Adipose tissue (tissue), 3 donors: ENCODE data around the gene AGAP3. TPM values are rescaled to one million over a fixed set of nuclear protein-coding genes. Genes with fewer than 3 reads are reported as not detected.

ENCODE experiments used
- H3K27ac ChIP-seq: one replicate; pipeline ENCODE4 v1.5.1; 2013; ENCODE audit warnings: low read depth, low read length
- WGBS, 3 donors: extraction: QIAGEN DNeasy Blood & Tissue Kit; methylation state at CpG; one replicate each; pipeline ENCODE4 v1.1.7; 2013; 5-methylcytosine and 5-hydroxymethylcytosine counted together
- polyA plus RNA-seq, 3 donors: library from polyadenylated mRNA; stranded (reverse); fragments of 200-250 nt; gene quantifications; one replicate each; pipeline ENCODE4 v1.2.3, GENCODE V29; 2013
- donor health status: healthy with polysubstance abuse.
- donor health status: Bipolar disorder and iron deficiency.
- donor health status: healthy.

AGAP3 gene
- polyA plus RNA-seq, 3 donors, result 35.9 to 67.0 (median 51.9) TPM

DNA sequence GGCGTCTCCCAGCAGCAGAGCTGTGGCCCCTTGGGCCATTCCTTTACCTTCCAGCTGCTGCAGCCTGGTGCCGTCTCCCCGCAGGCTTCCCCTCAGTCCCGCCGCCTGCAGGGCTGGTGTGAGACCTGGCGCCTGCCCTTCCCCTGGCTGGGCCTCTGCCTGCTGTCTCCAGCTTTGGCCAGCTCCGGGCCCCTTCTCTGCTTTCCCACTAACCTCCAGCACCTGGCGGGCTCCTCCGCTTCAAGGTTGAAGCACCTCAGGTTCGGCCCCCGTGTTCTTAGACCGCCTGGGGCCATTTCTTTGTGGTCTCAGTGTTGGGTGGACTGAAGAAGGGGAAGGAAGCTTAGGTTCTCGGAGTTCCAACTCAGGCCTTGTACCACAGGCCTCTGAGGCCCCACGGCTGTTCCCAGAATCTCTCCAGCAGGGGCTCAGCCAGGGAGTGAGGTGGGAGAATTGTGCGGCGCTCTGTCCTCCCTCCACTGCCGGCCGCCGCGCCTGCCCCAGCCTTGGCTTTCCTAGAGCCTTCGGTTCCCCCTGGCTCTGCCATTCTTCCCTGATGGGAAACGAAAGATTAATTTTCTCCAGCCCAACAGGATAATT, 50.9 kb downstream of the AGAP3 start:
- H3K27ac ChIP-seq, result no peak overlapping the region
- WGBS, 3 donors, result 86 to 88% (median 87%) methylated on average over 22 of the region's 22 CpGs

DNA sequence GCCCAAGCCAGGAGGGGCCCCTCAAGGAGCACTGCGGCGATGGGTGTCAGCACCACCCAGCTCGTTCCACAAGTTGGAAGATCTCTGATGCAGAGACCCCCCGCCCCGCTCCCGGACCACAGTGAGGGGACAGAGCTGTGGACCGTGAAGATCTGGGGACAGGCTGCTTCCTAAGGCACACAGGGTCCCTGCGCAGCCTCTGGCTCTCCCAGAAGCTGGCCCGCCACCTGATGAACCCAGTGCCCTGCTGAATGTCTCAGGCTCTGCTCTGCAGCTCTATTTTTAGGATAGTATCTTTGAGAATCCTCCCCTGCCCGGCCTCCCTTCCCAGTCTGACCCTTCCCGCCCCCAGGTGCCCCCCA, 51.5 kb downstream of the AGAP3 start:
- WGBS, 3 donors, result 89 to 94% (median 92%) methylated on average over 11 of the region's 11 CpGs
- no peak overlapping the region for H3K27ac ChIP-seq

DNA sequence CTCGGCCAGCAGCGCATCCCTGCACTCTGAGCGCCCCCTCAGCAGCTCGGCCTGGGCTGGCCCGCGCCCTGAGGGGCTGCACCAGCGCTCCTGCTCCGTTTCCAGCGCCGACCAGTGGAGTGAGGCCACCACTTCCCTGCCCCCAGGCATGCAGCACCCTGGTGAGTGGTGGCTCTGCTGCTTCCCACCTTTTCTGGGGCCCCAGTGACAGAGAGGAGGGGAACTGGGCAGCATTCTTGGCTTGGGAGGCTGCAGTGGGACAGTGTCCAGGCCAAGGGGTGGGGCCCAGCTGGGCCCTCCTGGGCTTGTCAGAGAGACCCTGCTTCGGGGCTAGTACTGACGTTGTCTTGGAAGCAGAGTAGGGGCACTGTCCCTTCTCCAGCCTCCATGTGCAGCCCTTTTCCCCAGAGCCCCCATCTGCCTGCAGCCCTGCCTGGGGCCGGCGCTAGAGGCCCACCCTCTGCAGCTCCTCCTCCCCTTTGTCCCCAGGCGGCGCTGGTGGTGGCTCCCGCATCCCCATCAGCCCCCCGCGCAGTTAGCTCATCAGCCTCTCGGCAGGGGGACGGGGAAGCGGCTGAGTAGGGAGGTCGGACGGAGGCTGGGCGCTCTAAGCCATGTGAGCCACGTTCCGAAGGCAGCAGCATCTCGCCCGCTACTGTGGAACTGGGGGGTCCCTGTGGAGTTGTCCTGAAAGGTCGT, 52.0 kb downstream of the AGAP3 start:
- no peak overlapping the region for H3K27ac ChIP-seq
- 85 to 90% (median 87%) methylated on average over 29 to 30 of the region's 30 CpGs for WGBS, 3 donors

DNA sequence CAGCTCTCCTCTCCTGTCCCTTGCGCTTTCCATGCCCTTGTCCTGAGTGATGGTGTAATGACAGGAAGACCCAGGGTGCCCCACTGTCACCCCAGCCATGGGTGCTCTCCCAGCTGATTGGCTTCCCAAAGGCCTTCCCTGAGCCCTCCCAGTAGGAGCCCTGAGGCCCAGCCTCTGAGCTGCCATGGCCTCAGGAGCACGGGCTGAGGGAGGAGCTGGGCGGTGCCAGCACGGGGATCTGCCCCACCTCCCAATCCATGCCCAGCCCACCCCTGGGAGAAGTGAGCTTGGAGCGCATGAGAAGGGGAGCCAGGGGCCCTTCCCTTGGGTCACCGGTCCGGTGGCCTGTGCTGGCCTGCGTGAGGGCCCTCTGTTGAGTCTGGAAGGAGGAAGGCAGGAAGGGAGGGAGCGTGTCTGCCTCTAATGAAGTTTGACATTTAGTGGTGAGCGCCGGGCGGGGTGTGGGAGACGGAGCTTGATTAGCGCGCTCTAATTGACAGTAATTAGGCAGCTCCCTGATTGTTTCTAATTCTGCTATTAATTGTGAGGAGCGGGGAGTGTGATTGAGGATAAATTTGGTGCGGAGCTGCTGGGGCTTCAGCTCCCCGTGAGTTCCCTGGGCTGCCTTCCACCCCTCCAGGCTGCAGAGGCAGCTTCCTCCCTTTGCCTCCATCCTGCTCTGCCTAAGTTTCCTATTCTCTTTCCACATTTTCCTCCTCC, 53.0 kb downstream of the AGAP3 start:
- 87 to 90% (median 89%) methylated on average over 17 to 18 of the region's 18 CpGs for WGBS, 3 donors
- H3K27ac ChIP-seq, result no peak overlapping the region

DNA sequence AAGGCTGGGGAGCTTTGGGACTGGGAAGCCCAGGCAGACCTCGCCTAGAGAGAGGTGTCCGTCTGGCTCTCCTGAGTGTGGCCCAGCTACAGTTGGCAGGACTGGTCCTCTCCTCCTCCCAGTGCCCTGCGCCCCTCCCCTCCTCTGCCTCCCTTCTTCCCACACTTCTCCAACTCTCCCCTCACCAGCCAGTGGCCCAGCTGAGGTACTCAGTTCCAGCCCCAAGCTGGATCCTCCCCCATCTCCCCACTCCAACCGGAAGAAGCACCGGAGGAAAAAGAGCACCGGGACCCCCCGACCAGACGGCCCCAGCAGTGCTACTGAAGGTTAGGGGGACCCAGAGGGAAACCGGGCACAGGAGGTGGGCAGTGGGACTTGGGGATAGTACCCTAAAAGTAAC, 53.5 kb downstream of the AGAP3 start:
- 87 to 93% (median 89%) methylated on average over 9 of the region's 9 CpGs for WGBS, 3 donors
- H3K27ac ChIP-seq, result no peak overlapping the region

DNA sequence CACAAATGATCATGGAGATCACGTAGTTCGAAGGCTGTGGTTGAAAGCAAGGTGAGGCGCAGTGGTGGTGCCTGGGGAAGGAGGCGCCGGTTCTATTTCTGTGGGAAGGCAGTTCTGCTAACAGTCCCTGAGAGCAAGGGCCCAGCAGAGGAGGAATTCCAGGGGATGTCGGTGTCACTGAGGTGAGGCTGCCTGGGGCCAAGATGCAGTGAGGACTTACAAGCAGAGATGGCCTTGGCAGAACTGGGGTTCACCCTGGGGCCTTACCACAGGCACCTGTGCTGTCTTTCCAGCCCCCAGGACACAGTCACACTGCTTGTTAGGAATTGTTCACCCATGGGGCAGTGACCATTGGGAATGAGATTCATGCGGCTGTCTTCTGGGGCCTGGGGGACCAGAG, 54.6 kb downstream of the AGAP3 start:
- 96 to 98% (median 97%) methylated on average over 7 of the region's 7 CpGs for WGBS, 3 donors
- no peak overlapping the region for H3K27ac ChIP-seq

DNA sequence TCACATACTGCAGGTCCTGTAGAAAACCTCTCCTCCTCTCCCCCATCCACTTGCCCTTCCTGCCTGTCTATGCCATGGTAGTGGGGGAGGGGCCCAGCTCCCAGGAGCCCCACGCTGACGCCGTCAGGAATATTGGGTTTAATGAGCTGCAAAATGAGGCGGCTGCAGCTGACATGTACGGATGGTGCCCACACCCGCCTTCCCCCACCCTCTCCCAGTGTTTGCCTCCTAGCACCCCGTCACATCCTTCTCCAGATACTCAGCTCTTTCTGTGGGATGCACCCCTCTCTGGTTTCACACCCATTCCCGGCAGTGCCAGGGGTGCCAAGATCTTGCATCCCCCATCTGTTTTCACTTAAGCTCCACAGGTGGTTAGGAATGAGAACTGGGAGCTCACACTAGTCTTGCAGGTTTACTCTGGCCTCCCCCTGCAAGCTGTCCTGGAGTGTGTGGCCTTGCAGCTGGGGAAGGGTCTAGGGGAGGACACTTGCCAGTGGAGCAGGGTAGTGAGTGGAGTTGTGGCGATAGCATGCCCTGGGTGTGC, 55.1 kb downstream of the AGAP3 start:
- WGBS, 3 donors, result 87 to 92% (median 88%) methylated on average over 9 of the region's 9 CpGs
- no peak overlapping the region for H3K27ac ChIP-seq

DNA sequence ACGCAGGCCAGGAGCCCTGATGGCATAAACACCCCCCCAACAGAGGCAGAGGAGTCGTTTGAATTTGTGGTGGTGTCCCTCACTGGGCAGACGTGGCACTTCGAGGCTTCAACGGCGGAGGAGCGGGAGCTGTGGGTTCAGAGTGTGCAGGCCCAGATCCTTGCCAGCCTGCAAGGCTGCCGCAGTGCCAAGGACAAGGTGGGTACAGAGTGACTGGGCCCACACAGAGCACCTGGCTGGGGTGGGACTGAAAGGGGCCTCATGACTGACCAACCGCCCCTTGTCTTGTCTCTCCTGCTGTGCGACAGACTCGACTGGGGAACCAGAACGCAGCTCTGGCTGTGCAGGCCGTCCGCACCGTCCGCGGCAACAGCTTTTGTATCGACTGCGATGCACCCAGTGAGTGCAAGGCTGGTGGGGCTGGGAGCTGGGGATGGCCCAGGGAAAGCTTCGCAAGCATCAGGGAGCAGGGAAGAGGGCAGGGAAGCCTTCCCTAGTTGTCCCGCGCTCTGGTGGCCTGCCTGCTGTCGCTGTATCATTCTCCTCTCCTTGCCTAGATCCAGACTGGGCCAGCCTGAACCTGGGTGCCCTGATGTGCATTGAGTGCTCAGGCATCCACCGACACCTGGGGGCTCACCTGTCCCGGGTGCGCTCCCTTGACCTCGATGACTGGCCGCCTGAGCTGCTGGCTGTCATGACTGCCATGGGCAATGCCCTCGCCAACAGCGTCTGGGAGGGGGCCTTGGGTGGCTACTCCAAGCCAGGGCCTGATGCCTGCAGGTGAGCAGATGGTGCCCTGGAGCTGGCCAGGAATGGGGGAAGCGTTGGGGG, 55.8 kb downstream of the AGAP3 start:
- WGBS, 3 donors, result 86 to 94% (median 92%) methylated on average over 31 of the region's 31 CpGs
- H3K27ac ChIP-seq, result no peak overlapping the region

DNA sequence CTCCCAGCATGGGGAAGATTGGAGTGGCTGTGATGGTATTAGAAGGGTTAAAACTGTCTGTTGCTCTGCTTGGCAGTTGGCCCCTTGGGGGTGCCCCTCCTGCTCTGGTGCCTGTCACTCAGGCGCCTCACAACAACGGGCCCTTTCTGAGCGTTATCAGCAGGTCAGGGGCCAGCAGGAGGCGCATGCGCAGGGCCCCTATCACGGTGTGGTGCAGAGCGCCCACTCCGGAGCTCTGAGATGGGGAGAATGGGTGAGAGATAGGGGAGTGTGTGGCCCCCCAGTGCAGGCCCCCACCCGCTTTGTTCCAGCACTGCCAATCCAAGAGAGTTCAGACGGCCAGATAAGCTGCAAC, 56.4 kb downstream of the AGAP3 start:
- 53 to 83% (median 76%) methylated on average over 8 to 10 of the region's 10 CpGs for WGBS, 3 donors
- no peak overlapping the region for H3K27ac ChIP-seq

DNA sequence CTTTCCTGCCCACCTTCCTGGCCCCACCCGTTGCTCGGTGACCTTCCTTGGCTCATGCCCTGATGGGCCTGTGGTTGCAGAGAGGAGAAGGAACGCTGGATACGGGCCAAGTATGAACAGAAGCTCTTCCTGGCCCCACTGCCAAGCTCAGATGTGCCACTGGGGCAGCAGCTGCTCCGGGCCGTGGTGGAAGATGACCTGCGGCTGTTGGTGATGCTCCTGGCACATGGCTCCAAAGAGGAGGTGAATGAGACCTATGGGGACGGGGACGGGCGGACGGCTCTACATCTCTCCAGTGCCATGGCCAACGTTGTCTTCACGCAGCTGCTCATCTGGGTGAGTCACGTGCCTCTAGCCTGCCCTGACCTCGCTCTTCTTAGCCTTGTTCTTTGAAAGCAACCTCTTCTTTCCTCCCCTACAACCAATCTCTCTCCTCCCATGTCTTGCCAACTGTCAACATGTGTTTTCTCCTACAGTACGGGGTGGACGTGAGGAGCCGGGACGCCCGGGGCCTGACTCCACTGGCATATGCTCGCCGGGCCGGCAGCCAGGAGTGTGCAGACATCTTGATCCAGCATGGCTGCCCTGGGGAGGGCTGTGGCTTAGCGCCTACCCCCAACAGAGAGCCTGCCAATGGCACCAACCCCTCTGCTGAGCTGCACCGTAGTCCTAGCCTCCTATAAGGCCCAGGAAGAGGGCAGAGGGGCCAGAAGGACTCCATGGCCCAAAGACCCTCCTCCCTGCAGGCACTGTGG, 57.2 kb downstream of the AGAP3 start:
- no peak overlapping the region for H3K27ac ChIP-seq
- WGBS, 3 donors, result 80 to 82% (median 82%) methylated on average over 25 of the region's 25 CpGs

DNA sequence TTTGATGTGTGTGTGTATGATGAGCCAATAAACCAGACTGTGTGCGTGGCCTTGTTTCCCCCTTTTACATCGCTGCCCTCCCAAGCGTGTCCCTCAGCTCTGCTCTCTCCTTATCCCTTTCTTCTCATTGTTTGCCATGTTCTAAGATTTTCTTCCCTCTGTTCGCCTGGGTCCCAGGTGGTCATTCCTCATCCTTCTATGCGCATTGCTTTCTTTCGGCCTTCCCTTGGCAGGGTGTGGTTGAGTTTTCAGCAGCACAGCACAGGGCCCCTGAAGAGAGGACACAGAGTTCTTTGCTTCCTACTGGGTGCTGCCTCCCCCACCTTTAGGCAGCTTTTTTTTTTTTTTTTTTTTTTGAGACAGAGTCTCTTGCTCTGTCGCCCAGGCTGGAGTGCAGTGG, 58.1 kb downstream of the AGAP3 start:
- no peak overlapping the region for H3K27ac ChIP-seq
- WGBS, 3 donors, result 95 to 99% (median 97%) methylated on average over 7 of the region's 7 CpGs

DNA sequence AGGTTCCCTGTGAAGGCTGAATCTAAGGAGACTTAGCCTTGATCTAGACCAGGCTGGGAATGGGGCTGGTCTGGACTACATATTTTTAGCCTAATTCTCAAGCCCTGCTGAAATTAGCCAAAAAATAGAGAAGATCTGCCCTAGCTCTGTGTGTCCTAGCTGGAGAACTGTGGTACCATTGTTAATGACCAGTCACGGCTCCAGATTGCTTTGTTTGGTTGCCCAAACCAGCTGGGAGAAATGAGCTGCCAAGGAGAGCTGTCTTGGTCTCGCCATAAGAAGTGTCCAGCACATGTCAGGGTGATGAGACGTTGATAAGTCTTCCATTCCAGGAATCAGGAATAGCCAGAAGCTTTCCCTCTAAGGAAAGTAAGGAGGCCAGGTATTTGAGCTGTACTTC, 60.5 kb downstream of the AGAP3 start:
- 56 to 80% (median 74%) methylated on average over 3 of the region's 3 CpGs for WGBS, 3 donors
- no peak overlapping the region for H3K27ac ChIP-seq

DNA sequence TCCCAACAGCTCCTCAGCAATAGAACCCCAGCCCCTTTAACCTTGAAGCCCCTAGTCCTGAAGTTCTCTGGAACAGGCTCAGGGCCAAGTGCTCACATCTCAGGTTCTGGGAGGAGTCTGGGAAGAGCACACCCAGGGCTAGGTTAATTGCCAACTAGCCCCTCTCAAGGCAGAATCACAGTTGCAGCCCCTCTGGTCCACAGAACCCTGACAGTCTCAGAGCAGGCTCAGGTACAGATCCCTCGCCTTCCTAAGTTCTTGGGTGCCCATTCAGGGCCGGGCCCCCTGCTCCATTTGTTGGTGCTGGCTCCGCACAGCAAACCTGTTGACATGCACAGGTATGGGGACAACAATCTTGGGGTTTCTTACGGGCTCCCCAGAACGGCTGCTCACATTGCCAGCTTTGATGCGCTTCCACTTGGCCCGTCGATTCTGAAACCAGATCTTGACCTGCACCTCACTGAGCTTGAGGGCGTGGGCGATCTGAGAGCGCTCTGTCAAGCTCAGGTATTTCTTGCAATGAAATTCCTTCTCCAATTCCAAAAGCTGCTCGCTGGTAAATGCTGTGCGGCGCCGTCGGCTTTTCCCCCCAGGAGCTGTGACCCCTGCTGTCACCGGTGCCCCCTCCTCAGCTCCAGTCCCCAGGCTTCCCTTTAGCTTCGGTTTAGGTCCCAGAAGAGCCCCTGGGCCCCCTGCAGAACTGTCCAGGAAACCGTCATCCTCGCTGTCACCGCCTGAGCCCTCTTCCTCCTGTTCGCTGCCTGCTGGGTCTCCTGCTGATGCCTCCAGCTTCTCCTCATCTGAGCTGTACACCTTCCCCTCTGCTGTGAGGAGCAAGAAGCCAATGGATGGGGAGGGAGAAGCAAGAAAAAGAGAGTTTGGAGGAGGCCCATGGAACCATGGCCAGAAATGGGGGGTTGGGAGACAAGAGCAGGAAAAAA, 62.3 kb downstream of the AGAP3 start:
- 55 to 63% (median 57%) methylated on average over 22 of the region's 22 CpGs for WGBS, 3 donors
- no peak overlapping the region for H3K27ac ChIP-seq

DNA sequence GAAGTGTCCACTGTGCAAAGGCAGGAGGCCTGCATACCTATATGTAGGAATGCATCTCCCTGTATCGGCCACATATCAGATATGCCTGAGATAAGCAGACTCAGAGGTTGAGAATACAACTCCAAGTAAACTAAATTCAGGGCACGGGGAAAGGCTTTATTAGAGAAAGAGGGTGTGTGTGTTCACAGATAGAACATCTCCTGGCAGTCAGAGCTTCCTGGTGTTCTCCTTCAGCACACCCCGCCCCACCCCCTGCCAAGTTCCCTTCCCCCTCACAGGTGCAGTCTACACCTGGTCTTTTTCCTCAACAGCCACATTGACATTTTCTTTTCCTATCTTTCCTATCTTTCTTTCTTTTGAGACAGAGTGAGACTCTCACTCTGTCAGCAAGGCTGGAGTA, 64.1 kb downstream of the AGAP3 start:
- no peak overlapping the region for H3K27ac ChIP-seq
- WGBS, 3 donors, result 57 to 78% (median 67%) methylated on average over 3 of the region's 3 CpGs

DNA sequence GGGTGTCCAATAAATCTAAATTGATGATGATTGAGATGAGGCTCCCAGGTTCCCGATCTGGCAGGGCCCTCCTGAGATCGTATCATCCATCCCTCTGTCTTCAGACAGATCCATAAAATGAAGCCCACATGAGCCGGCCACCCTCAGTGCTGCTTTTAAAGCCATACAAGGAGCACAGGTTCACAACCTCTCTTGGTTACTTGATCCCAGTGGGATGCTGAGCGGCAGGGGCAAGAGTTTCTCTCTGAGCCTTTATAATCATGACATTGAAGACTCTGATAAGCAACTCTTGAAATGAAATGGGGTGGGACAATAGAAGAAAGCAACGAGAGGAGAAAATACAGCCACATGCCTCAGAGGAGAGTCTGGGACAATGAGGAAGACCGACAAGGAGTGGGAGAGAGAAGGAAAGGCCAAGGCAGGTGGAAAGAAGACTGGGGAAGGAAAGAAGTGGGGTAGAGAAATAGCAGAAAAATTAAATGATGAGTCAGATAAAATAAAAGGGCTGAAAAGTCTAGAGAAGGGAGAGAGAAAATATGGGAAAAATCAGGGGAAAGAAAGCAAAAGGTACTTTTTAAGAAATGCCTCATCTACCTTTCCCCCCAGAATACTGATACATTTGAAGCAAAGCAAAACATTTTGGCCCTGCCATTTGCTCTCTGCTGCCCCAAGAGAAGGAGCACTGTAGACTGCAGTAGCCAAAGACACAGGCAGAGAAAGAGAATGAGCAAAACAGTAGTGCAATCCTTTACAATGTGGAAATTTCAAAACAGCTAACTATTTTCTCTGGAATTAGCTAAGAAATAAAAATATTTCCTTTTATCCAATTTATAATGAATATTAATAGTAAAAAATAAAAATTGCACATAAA, 66.6 kb downstream of the AGAP3 start:
- 55 to 61% (median 56%) methylated on average over 6 of the region's 6 CpGs for WGBS, 3 donors
- no peak overlapping the region for H3K27ac ChIP-seq

DNA sequence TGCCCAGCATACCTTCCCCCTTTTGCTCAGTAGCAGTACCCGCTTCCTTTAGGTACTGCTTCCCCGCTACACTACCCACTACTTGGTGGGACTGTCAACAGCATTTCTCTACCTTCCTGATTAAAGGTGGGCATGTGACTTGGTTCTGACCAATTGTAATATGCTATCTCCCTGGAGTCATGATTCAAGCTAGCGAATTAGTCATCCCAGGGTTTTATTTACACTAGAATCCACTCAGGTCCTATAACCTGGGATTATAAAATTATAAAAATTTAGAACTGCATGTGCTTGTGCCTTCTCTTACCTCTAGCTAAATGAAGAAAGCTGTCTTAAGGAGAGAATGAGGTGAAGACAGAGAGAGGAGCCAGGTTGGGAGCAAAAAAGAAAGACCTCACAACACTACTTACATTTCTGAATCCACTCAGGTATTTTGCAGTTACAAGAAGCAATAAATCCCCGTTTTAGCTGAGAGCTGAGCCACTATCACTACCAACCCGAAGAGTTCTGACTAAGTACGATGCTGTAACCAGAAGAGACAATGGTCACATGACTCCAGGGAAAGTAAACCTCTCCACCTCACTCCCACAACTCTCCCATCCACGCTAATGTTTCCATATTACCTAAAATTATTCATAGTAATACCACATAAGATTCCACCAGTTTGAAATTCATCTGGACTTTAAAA, 71.5 kb downstream of the AGAP3 start:
- no peak overlapping the region for H3K27ac ChIP-seq
- WGBS, 3 donors, result 73 to 79% (median 74%) methylated on average over 7 of the region's 7 CpGs
